NK-92 treated with Interleukin-12 subunit alpha and Interleukin-12 subunit beta, amount 100 ng/mL, for 24 hours (cell line): Measurements from ENCODE around the gene NOS3.
"Not testable (repeated sequence)": the region's sequence is repeated elsewhere in the genome, so short reads cannot be mapped to it uniquely, and the experiment has no call there.

Experiments
- DNase-seq: peaks from one replicate; lab custom pipeline; 2025; lab: John Stamatoyannopoulos, UW

The NOS3 gene

DNA sequence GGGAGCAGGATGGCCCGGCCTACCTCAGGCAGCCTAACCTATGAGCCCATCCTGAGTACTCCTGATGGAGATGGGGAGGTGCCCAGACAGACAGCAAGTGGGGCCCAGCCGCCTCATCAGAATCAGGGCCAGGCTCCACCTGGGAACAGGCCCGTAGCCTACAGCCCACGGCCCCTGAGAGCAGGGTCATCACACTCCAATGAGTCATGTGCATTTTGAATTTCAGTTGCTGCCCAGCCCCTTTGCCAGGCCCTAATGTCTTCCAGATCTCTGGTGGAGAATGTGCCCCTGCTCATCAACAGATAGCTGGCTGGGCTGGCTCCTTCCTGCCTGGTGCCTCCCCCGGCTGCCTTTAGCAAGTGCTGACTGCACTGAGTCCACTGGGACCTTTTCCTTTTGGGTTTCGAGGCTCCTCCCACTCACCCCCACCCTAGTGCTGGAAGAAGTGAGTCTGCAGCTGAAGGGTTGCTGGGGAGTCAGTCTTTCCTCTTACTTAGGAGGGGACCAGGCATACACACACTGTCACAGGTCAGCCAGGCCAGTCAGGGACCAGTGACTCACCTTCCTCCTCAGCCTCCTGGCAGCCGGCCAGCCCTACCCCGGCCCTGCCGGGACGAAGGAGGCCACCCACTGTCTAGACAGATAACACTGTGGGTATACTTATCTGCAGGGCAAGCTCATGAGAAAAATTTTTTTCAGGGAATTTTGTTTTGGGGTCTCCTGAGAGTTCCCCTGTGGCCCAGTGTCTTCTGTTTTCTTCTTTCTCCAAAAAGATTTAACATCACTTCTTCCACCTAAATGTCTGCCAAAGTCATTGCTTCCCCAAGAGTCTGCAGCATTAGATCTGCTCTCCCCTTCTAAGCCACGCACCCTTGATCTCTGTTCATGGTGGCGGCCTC, 48.4 kb downstream of the NOS3 start:
- peak; percentile 62 for DNase-seq

DNA sequence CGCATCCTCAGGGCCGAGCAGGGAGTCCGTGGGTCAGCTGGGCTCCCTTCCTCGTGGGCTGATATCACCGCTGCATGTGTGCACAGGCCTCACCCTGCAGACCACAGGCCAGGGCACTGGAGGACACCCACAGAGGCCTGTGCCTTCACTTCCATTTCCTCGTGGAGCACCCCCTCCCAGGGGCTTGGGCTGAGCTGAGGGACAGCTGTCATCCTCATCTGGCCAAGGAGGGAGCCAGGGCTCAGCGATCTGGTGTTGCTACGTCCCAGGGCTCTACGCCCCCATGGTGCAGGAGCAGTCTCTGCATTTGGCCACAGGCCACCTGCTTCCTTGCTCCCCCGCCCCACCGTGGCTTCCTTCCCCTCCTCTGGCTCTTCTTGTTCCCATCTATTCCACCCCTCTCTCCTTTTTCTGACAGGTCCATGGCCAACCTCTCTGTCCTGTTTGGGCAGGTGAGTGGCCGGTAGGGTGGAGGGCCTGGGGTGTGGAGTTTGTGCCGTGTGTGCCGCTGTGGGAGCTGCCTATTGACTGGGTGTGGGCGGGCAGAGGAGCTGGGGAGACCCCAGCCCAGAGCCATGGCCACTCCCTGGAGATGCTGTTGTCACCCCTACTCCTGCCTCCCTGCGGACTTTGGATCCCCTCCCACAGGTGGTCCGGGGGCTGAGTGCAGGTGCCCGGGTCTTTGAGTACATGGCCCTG, 49.2 kb downstream of the NOS3 start:
- no peak for DNase-seq

DNA sequence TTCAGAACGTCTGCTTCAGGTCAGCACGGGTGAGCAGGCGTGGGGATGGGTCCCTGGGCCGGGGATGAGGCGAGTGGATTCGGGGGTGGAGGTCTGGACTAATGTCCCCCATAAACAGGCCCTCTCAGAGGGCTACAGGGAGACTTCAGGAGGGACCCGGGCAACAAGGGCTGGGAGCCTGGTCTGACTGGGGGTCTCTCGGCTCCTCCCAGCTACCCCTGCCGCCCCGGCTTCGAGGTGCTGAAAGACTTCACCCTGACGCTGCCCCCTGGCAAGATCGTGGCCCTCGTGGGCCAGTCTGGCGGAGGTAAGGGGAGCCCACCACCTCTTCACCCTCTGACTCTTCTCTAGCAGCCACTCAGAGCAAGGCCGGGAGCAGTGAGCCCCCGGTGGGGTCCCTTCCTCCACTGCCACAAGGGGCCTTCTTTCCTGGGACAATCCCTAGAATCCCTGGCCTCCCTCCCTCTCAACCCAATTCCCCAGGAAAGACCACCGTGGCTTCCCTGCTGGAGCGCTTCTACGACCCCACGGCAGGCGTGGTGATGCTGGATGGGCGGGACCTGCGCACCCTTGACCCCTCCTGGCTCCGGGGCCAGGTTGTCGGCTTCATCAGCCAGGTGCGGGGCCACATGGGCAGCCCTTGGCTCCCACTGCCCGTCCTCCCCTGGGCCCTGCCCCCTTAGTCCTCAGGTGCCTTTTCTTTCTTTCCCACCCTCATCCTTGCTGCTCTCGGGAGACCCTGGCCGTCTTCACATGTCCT, 50.0 kb downstream of the NOS3 start:
- DNase-seq, result no peak

DNA sequence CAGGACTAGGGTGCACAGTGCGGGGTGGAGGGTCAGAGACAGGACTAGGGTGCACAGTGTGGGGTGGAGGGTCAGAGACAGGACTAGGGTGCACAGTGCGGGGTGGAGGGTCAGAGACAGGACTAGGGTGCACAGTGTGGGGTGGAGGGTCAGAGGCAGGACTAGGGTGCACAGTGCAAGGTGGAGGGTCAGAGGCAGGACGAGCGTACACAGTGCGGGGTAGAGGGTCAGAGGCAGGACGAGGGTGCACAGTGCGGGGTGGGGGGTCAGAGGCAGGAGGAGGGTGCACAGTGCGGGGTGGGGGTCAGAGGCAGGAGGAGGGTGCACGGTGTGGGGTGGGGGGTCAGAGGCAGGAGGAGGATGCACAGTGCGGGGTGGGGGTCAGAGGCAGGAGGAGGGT, 52.6 kb downstream of the NOS3 start:
- not testable (repeated sequence) for DNase-seq

DNA sequence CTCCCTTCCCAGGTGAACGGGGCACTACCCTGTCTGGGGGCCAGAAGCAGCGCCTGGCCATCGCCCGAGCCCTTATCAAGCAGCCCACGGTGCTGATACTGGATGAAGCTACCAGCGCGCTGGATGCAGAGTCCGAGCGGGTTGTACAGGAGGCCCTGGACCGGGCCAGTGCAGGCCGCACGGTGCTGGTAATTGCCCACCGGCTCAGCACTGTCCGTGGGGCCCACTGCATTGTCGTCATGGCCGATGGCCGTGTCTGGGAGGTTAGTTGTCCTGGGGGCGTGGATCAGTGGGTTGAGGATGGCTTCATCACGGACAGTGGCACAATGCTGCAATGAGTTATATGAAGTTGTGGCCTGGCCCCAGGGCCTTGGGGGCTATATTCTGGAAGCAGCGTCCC, 53.1 kb downstream of the NOS3 start:
- no peak for DNase-seq

DNA sequence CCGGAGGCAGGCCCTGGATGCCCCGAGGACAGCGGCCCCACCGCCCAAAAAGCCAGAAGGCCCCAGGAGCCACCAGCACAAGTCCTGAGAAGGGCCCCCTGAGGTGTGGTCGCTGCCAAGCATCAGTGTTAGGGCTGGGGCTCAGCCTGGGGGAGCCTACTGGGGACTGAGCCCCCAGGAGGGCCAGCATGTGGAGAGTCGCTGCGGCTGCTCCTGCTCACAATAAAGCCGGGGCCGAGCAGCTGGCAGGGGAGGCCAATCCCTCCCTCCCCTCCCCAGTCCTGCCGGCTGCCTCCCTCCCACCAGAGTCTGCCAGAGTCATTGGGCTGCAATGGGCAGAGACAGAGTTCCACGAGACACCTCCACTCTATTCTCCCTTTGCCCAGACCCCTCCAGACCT, 54.4 kb downstream of the NOS3 start:
- DNase-seq, result no peak

DNA sequence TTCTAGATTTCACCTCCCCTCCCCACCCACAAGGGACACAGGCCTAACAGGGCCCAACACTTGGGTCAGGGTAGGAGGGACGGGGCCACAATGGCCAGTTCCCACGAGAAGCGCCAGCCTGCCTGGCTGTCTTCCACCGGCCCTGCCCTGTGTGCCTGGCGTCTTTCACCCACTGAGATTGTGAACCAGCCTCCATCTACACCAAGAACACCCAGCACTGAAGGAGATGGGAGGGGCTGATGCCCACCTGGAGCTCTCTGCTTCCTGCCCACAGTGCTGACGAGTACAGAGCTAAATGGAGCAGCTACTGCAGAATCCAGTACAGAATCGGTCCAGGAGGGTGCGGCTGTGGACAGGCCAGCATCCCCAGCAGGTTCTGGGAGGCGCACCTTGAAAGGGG, 55.1 kb downstream of the NOS3 start:
- DNase-seq, result no peak

DNA sequence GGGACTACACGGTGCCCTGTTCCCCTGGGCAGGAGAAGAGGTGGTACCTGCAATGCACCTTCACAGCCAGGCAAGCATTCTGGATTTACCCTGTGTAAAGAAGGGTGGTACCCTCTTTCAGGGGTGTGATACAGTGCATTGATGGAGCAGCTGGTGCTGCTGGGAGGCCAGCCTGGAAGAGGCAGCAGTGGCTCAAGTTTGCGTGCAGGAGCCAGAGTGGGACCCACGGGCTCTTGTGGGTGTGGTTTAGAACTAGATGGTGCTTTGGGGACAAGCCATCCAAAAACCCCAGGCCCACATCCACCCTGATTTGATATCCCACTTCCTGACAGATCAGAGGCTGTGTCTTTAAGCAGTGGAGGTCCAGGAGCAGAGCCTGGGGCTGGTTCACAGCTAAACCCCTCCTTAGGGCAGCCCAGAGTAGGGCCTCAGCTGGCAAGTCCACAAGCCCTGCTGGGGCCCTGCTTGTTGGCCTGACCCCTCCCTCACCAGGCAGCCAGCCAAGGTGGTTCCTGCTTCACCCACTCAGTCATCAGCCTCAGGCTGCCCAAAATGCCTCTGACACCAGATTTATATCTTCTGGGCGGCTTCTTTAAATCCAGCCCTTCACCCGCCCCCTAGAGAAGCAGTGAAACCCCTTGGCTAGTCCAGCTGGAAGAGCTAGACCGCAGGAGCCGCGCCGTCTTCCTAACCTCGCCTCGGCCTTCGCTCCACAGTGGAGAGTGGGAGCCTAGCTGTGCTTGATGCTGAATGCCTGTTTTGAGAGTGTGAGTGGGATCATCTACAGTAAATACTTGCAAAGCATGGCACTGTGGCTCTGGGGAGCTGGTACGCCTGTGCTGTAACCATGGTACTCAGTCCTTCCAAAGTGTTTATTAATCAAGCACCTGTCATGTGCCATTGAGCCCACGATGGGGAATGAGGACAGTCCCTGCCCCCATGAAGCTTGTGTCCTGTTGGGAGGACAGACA, 56.1 kb downstream of the NOS3 start:
- no peak for DNase-seq

DNA sequence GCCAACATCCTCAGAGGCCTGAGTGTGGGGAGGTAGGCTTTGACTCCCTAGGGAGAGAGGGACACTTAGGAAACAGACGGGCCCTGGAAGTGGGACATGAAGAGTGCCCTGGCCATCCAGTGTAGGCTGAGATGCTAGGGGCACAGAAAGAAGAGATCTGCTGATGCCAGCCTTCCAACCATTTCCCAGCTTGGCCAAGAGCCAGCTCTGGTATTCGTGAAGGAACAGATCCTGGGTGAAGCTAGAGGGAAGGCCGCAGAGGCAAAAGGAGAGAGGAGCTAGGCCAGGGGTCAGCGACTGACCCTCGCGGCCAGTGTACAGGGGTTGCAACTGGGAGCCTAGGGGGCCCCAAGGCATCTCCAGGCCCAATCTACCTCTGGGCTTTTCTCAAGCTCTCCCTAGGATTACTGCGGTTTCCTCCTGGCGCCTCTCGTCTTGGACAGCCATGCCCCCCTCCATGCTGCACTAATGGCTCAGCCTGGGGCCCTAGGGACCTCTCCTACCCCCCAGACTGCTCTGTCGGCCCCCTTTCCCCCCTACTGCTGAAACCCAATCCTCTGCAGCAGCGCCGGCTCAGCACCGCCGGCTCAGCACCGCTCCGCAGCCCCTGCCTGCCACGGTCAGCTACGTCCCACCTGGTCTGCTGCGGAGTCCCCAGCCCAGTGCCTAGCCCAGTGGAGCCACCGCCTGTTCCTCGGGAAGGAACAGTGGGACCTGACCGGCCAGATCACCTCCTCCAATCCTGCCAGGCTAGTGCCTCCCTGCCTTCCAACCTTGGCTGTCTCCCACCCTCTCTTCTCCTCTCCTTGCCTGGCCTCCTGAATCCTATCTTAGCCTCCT, 57.4 kb downstream of the NOS3 start, which contains the start of gene ASIC3:
Gene ASIC3 (plus strand): TSS at position 556 of the 840 bp plus-strand sequence. CDS start 355 bp downstream, outside the sequence.
- no peak for DNase-seq

DNA sequence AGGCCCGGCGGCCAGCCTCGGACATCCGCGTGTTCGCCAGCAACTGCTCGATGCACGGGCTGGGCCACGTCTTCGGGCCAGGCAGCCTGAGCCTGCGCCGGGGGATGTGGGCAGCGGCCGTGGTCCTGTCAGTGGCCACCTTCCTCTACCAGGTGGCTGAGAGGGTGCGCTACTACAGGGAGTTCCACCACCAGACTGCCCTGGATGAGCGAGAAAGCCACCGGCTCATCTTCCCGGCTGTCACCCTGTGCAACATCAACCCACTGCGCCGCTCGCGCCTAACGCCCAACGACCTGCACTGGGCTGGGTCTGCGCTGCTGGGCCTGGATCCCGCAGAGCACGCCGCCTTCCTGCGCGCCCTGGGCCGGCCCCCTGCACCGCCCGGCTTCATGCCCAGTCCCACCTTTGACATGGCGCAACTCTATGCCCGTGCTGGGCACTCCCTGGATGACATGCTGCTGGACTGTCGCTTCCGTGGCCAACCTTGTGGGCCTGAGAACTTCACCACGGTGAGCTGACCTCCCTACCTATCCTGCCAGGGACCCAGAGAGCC, 58.2 kb downstream of the NOS3 start:
- no peak for DNase-seq

DNA sequence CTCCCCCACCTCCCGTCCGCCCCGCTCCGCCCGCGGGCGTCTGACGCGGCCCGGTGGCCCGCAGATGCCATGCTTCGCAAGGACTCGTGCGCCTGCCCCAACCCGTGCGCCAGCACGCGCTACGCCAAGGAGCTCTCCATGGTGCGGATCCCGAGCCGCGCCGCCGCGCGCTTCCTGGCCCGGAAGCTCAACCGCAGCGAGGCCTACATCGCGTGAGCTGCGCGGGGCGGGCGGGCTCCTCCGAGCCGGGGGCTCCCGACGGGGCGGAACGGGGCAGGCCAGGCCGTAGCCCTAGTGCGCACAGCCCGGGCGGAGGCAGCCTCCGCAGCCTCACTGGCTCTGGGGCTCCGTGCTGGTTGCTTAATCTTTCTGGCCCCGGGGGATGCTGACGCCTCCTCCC, 60.3 kb downstream of the NOS3 start:
- no peak for DNase-seq

DNA sequence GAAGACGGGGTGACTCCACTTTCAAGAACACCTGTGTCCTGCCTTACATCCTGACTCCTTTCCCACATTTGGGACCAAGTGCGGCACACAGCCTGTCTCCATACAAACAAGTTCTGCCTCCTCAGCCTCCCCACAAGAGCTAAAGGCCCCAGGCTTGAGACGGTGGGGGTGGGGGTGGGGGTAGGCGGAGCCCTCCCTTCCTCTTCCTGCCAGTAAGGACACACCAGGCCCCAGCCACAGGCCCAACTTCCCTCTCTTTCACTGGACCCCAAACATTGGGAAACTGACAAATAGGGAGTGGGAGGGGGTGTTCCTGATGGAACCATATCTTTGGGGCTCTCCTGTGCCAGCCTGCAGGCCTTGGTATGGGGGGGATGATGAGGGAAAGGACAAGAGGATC, 62.3 kb downstream of the NOS3 start:
- no peak for DNase-seq

DNA sequence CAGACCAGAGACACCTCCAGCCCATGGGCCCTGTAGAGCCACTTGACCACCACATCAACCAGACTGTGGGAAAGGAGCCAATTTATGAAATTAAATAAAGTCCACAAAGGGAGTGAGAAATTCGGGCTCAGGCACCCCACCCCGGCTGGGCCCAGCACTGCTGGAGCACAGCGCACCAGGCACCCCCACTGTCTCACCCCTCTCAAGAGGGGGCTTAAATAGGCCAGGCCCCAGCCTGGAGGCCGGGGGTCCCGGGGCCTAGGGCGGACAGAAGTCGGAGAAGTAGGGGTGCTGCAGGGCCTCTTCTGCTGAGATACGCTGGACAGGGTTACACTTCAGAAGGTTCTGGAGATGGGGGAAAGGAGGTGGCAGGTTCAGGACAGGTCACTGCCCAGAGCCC, 62.9 kb downstream of the NOS3 start:
- no peak for DNase-seq

DNA sequence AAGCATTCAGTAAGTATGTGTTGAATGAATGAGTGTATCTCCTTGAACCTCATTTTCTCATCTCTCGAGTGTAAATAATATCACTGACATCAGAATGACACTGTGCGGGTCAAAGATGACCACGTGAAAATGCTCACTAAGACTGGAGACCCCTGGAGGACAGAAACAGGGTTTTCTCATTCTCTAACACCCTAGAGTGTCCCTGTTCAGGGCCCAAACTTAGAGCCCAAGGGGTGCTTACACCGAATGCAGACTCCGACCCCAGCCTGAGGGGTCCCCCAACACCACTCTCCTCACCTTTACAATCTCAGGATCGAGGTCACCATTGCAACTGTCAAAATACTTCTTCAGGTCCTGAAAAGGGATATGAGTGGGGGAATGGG, 65.5 kb downstream of the NOS3 start:
- DNase-seq, result no peak

DNA sequence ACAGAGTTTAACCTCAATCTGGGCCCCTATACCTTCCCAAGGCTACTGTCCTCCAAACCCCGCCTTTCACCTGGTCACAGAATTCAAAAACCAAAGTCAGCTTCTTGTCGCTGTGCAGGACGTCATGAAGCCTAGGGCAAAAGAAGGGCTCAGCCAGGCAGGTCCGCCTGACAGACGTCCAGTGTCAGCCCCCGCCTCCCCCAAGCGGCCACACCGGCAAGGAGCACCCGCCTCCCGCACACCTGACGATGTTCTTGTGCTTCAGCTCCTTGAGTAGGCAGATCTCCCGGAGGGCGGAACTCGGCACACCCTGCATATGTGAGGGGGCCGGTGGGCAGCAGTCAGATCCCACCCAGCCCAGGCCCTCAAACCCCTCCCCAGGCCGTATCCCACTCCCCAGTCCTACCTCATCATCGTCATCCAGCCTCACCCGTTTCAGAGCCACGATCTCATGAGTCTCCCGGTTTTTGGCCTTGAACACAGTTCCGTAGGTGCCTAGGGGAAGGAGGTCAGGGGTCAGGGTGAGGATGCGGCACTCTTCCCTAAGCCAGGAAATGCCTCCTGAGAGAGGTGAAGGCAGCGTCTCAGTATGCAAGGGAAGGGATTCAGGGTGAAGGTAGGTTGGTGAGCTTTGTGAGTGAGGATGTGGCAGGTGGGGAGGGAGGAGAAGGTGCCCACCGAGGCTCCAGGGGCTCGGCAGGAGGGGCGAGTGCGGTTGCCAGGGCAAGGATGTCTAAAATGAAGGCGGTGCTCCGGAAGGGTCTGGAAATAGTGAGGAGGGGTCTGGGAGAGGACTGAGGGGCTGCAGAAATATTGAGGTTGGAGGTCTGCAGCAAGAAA, 66.1 kb downstream of the NOS3 start:
- no peak for DNase-seq

DNA sequence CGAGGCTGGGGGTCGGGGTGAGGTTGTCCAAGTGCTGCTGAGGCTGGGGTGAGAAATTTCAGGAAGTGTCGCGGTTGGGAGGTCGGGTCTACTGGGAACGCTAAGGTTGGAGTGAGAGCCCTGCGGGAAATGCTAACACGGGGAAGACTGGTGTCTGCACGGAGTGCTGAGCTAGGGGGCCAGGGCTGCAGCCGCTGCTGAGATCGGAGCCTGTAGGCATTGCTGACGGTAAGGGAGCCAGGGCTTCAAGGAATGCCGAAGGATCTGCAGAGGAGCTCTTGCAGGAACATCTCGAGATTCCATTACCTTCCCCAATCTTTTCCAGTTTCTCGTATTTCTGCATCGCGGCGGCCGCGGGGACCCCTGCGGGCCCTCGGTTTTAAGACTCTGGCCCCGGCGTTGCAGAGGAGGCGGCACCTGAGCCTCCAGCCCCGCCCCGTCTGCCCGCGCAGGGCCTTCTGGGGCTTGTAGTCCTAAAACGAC, 66.7 kb downstream of the NOS3 start, which contains the start of gene CDK5:
Gene CDK5 (minus strand): TSS at position 392 of the 483 bp plus-strand sequence. CDS start 49 bp downstream, at position 343.
- DNase-seq, result no peak

DNA sequence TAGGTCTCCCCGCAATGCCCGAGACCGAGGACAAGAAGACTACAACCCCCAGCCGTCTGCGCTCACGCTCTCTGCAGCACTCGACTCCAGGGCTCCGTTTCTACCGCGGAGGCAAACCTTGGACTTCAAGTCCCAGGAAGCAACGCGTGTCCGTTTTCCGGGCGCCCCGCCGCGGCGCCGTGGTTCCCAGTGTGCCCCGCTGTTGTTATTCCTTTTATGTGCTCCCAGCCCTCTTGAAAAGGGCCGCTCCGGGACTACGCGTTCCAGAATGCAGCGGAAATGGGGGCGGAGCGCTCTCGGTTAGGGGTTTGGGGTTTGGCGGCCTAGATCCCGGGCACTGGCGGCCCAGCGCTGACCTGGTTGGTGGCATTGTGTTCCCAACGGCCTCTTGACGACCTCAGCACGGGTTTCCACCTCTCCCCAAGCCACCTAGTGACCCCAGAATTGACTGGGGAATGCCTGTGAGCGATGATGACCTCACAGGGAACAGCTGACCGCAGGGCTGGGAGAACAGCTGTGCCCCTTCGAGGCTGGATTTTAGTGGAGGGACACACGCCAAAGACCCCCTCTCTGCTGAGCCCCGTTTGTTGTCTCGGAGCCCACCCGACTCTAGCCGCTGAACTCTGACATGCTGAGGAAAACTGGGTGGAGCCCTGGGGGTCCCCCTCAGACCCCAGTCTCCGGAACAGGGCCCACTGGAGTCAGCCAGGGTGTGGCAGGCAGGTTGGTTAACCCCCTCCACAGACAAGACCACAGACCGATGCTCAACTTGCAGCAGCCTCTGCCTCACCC, 67.4 kb downstream of the NOS3 start:
- peak; percentile 98 for DNase-seq

DNA sequence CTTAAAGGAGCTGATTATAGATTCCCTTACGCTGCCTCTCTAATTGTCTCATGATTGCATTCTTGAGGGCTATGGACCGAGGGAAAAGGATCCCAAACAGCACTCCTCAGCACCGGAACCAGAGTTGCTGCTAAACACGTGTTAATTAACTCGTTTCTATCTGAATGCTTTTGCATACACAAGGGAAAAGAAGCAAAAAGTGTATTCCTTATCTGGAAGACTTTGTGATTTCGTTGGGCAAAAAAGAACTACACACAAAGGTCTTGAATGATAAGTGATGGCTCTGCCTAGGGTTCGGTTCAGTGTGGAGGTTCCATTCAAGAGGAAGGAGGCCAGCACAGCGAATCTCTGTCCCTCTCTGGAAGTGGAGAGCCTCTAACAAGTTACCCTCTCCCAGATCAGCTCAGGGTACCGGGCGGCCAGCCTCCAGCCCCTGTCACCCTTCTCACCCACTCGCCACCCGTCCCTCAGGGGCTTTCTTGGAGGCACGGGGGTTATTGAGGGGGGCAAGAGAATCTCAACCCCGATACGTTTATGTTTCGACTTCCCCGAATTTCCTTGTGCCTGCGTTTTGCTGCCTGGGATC, 68.1 kb downstream of the NOS3 start:
- no peak for DNase-seq
